GM10847 (cell line): ENCODE measurements around the gene CXCR4.

Experiments used
- POLR2A ChIP-seq: IDR thresholded peaks from 2 replicates; pipeline ENCODE4 v1.6.1; 2011; ENCODE audit not compliant: insufficient read length; ENCODE audit errors: extremely low read depth

Gene CXCR4

DNA sequence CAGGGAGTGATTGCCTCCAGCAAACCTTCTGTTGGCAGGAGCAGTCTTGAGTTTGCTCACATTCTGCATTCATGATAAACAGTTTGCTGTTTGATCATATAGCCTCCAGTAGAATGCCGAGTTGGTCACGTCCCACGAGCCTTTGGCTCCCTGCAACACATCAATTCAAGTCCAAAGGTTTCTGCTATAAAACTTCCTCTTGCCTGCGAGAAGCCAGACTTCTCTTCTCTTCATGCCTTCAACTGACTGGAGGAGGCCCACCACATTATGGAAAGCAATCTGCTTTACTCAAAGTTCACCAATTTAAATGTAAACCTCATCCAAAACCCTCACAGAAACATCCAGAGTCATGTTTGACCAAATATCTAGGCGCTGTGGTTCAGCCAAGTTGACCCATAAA is 40.8 kb downstream of the CXCR4 start:
- no peak for TF ChIP-seq POLR2A

DNA sequence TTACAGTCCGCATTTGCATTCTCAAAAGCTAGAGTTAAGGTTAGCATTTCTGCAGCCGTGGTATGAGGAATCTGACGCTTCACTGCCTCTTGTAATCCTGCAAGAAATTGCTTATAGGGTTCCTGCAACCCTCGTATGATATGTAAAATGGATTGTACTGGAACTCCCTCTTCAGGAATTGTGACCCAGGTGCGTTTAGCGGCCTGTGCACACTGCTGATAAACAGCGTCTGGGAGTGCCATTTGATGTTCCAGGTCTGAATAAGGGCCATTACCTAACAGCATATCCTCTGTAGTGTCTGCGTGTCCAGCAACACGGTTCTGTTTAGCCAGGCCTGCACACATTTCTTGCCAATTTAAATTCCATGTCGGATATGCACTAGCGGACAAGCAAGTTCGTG is 42.5 kb downstream of the CXCR4 start:
- no peak for TF ChIP-seq POLR2A

DNA sequence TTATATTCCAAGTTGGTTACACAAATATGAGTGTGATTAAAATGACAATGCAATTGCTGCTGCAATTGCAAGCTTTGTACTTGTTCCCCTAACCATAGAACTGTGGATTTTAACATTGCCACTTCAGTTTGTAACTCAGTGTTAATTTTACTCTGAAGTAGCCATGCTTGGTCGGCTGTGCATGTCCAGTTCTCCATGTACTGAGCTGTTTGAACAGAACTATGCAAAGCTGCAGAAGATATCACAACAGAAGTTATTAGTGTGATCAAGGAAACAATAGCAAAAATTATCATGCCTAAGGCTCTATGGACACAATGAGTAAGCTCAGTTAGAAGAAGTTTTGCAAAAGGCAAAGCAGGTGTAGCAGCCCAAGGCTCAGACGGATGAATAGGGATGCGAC is 45.3 kb downstream of the CXCR4 start:
- TF ChIP-seq POLR2A: no peak

DNA sequence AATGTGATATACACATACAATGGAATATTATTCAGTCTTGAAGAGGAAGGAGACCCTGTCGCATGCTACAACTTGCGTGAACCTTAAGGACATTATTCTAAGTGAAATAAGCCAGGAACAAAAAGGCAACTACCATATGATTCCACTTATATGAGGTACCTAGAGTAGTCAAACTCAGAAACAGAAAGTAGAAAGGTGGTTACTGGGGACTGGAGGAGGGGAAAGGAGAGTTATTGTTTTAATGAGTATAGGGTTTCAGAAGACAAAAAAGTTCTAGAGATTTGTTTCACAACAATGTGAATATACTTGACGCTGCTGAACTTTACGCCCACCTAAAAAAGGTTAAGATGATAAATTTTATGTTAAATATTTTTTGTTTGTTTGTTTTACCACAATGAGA is 47.0 kb downstream of the CXCR4 start:
- no peak for TF ChIP-seq POLR2A

DNA sequence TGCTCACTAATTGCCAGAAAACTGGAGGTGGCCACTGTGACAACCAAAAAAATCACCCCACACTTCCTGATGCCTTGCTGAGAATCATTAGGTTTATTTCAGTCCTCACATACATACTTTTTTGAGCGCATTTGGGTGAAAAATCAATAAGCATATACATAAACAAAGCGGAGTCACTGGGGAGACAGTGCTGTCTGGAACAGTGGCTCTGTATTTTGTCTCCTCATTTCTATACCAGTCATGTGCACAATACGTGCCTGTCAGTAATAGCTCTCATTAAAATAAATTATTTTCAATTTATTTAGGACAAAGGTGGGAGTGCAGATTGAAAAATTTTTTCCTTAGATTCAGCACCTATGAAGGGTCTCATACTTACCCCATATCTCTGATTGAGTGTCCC is 48.2 kb downstream of the CXCR4 start:
- no peak for TF ChIP-seq POLR2A

DNA sequence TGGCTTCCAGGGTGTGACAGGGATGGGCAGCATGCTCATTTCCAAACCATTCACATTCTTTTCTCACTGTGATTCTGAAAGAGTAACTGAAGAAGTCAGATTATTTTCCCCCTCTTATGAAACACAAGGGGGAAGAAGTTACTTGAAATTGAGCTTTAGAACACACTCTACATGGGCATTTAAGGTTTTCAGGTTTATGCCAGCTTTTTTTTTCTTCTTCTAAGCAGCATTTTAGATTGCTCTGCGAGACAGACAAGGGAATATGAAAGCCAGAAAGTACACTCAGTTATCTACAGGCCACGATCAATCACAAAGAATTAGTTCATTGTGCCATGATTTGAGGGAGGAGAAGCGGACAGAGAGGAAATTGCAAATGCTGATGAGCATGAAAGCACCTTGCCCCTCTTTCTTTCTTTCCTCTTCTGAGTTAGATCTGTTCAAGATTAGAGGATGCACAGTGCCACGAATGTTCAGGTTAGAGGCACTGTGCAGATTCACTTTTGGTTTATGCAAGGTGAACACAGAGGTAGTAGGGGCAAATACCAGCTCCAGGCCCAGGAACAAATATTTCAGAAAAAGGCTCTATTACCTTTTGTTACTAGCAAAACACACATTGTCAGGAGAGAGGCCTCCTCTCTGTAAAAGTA is 49.2 kb downstream of the CXCR4 start:
- TF ChIP-seq POLR2A: no peak

DNA sequence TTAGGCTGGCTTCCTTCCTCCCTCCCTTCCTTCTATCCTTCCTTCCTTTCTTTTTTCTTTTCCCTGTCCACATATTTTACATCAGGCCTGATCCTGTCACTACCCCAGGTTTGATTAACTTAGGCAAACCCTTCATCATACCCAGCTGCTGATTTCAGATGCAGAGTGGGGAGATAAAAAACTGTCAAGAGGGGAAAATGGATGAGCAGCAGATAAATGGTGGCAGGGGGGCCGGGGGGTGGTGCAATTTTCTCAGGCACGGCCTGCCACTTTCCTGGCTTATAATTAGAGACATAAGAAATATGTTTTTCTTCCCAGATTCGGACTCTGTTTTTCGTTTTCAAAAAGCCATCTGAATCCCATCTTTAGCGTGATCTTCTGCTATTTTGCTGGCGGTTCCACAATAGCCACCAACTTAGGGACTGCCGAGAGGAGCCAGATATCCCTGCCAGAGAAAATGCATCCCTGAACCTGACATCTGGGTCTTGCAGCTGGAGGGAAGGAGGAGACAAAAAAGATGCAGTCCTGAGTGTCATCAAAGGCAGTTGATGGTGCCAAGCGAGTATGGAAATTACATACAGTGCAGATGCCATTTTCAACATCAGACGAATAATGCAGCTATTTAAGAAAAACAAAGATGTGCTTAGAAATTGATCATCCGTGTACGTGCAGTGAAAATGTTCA is 49.9 kb downstream of the CXCR4 start:
- TF ChIP-seq POLR2A: no peak

DNA sequence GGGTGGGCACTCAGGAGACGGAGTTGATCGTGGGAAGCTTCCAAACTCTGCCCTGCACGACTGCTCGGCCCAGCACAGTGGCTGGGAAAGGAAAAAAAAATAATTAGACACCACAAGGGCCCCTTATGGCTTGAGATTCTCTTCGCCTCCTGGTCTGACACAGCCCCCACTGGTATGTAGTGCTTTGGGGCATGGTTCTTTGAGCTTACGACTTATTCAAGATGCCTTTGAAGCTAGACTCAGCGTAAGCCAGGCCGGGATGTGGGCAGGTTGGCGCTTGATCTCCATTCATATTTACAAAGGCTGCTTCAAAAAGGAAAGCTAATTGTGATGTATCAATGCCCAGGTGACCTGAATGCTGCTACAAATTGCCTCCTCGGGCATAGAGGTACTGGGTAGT is 50.5 kb downstream of the CXCR4 start:
- TF ChIP-seq POLR2A: no peak

DNA sequence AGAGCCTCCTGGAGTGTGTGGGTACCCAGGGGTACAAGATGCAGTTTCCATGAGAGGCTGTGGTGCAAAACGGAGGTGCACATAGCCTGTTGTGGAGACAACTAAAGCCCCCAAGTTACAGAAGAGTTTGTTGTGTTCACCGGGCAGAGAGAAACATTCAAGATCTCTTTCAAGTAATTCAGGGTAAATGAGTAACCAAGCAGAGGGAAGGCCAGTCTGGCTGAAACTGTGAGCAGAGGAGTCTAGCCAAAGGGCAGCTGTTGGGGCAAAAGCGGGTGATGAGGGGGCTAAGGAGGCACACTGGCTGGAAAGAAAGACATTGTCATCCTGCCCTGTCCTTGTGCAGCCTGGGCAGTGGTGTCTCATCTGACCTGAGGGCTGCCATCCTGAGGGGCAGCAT is 52.0 kb downstream of the CXCR4 start:
- no peak for TF ChIP-seq POLR2A

DNA sequence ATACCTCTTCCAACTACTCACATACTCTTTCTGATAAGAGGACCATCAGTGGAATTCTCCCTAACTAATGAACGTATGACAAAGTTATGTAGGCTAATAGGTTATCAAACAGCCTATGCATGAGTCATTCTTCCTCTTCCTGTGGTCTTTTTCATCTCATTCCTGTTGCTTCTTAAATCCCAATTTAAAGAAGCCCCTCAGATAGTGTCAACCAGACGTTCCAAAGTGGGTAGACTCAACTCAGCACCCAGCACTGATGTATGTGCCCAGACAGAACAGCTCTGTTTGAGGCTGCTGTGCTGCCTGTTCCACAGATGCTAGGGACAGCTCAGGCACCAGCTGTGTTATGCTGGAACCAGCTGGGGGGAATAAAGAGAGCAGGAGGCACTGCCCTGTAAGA is 52.6 kb downstream of the CXCR4 start:
- no peak for TF ChIP-seq POLR2A
